ENCODE results near the gene ARL16.
A peak's percentile ranks its signal among the peaks of the same experiment; 100 is the strongest.

The ARL16 gene

GRCh38 chr17:81666092-81666341, 17.6 kb downstream of the ARL16 start:
- peak; percentile 67 for DNase-seq

- DNase-seq: no peak
Measured at GRCh38 chr17:81665205-81666091, 18.1 kb downstream of the ARL16 start.

- no peak for DNase-seq
Measured at GRCh38 chr17:81664051-81664470, 19.5 kb downstream of the ARL16 start.

GRCh38 chr17:81662002-81662401, 21.6 kb downstream of the ARL16 start:
- no peak for DNase-seq

GRCh38 chr17:81660441-81660840, 23.2 kb downstream of the ARL16 start:
- no peak for DNase-seq

- DNase-seq: no peak
Measured at GRCh38 chr17:81659038-81659437, 24.6 kb downstream of the ARL16 start.

- DNase-seq: no peak
Measured at GRCh38 chr17:81656835-81657234, 26.8 kb downstream of the ARL16 start.

- DNase-seq: no peak
Measured at GRCh38 chr17:81656118-81656743, 27.4 kb downstream of the ARL16 start, which contains the start of gene PDE6G. Gene PDE6G, minus strand, starts transcription at chr17:81656542. Its CDS starts 3,237 bp downstream, at chr17:81653305.

- DNase-seq: no peak
Measured at GRCh38 chr17:81655378-81656117, 28.0 kb downstream of the ARL16 start.

- DNase-seq: no peak
Measured at GRCh38 chr17:81652906-81653771, 30.5 kb downstream of the ARL16 start.

- DNase-seq: no peak
Measured at GRCh38 chr17:81651692-81652091, 31.9 kb downstream of the ARL16 start.

GRCh38 chr17:81650951-81651350, 32.6 kb downstream of the ARL16 start:
- no peak for DNase-seq

- DNase-seq: no peak
Measured at GRCh38 chr17:81648707-81649085, 34.9 kb downstream of the ARL16 start.

- DNase-seq: no peak
Measured at GRCh38 chr17:81648013-81648706, 35.4 kb downstream of the ARL16 start.

- no peak for DNase-seq
Measured at GRCh38 chr17:81647640-81648012, 36.0 kb downstream of the ARL16 start.

- DNase-seq: no peak
Measured at GRCh38 chr17:81646869-81647600, 36.6 kb downstream of the ARL16 start.

- DNase-seq: no peak
Measured at GRCh38 chr17:81644976-81645952, 38.3 kb downstream of the ARL16 start.

GRCh38 chr17:81644496-81644895, 39.1 kb downstream of the ARL16 start:
- DNase-seq: no peak

- DNase-seq: no peak
Measured at GRCh38 chr17:81641825-81642489, 41.6 kb downstream of the ARL16 start.

- DNase-seq: no peak
Measured at GRCh38 chr17:81640011-81640410, 43.6 kb downstream of the ARL16 start.

Data from GDM1 (cell line).